HCT116 (cell line): Measurements from ENCODE around the gene FCAMR. TPM values are rescaled to one million over a fixed set of nuclear protein-coding genes. Genes with fewer than 3 reads are reported as not detected.

Source experiments
- ATAC-seq: fragments of 200-7000 bp; cut with Tn5 transposase; 2 replicates; pipeline ENCODE4 v1.9.1; 2020; ENCODE audit warnings: mild to moderate bottlenecking, moderate library complexity
- BruUV-seq: library from RNA; stranded (reverse); fragments of 400-500 nt; replicated peaks from 2 replicates; lab custom pipeline; 2021; lab: Mats Ljungman, UMichigan
- CTCF ChIA-PET: fragments of 300-600 bp; sonication (Branson Sonifier 250); formaldehyde crosslinking; loops from one replicate; lab custom pipeline; 2021; ENCODE audit warnings: antibody characterized with exemption; lab: Charles Lee
- POLR2A ChIA-PET: fragments of 300-600, 350-600 bp; sonication (Branson Sonifier 250); formaldehyde crosslinking; loops from one replicate; lab custom pipeline; 2021; ENCODE audit warnings: antibody characterized with exemption; lab: Charles Lee
- RAD21 ChIA-PET, 2 experiments: fragments of 300-600 bp; sonication (Branson Sonifier 250); formaldehyde crosslinking; loops; one replicate each; lab custom pipeline; 2023; ENCODE audit warnings: low total read pairs in 2 of 2; ENCODE audit not compliant: uncharacterized antibody in 2 of 2, unreplicated experiment in 2 of 2, low non-redundant PET in 1 of 2; lab: Charles Lee
- DNase-seq: peaks from one replicate; pipeline ENCODE4 v3.0.0-alpha.2; 2010; ENCODE audit warnings: low read depth, low spot score
- H2AFZ ChIP-seq: fragments of 200-600 bp; shearing (Covaris generic), sonication (generic); 2 replicates; pipeline ENCODE4 v1.6.1; 2017; ENCODE audit warnings: low read depth, mixed run types, mixed read lengths, antibody characterized with exemption, low read length; ENCODE audit not compliant: poor library complexity, severe bottlenecking
- H3K27ac ChIP-seq: 2 replicates; pipeline ENCODE4 v1.5.1; 2012; ENCODE audit warnings: low read depth, low read length
- H3K27me3 ChIP-seq: fragments of 200-600 bp; sonication (generic); 2 replicates; pipeline ENCODE4 v1.6.1; 2016; ENCODE audit warnings: mixed run types, low read length, mixed read lengths; ENCODE audit not compliant: insufficient read depth
- H3K36me3 ChIP-seq, 2 experiments: fragments of 200-500 bp in 1 of 2; fragments of 200-600 bp in 1 of 2; sonication (Bioruptor generic) in 1 of 2; sonication (generic) in 1 of 2; 2 replicates each; pipeline versions ENCODE4 v1.5.1 to v1.6.1; 2014 to 2016; ENCODE audit warnings: low read length in 2 of 2, inconsistent platforms in 1 of 2, mixed read lengths in 1 of 2, mixed run types in 1 of 2; ENCODE audit not compliant: insufficient read depth in 2 of 2, control insufficient read depth in 1 of 2
- H3K4me1 ChIP-seq, 2 experiments: fragments of 200-600 bp in 1 of 2; sonication (generic) in 1 of 2; 2 replicates each; pipeline versions ENCODE4 v1.5.1 to v1.6.1; 2012 to 2017; ENCODE audit warnings: low read length in 2 of 2, inconsistent platforms in 1 of 2, mild to moderate bottlenecking in 1 of 2, mixed read lengths in 1 of 2, mixed run types in 1 of 2, moderate library complexity in 1 of 2; ENCODE audit not compliant: insufficient read depth in 2 of 2, control insufficient read depth in 1 of 2
- H3K4me2 ChIP-seq: fragments of 200-600 bp; sonication (generic); 2 replicates; pipeline ENCODE4 v1.6.1; 2017; ENCODE audit warnings: mixed run types, low read length, mixed read lengths
- H3K4me3 ChIP-seq, 2 experiments: fragments of 200-600 bp in 1 of 2; sonication (generic) in 1 of 2; replicated peaks in 1 of 2; 2 replicates each; pipeline ENCODE4 v1.5.1; 2011 to 2016; ENCODE audit warnings: low read length in 2 of 2, control low read depth in 1 of 2, low read depth in 1 of 2, mild to moderate bottlenecking in 1 of 2, mixed read lengths in 1 of 2, mixed run types in 1 of 2
- H3K79me2 ChIP-seq: fragments of 200-600 bp; sonication (generic); 2 replicates; pipeline ENCODE4 v1.6.1; 2017; ENCODE audit warnings: mild to moderate bottlenecking, mixed run types, low read length, moderate library complexity, mixed read lengths; ENCODE audit not compliant: insufficient read depth
- H3K9ac ChIP-seq: fragments of 200-600 bp; sonication (generic); 2 replicates; pipeline ENCODE4 v1.6.1; 2016; ENCODE audit warnings: low read length, mixed read lengths
- H3K9me2 ChIP-seq: fragments of 200-600 bp; sonication (generic), shearing (Covaris generic); 2 replicates; pipeline ENCODE4 v1.6.1; 2017; ENCODE audit warnings: mixed run types, mild to moderate bottlenecking, moderate library complexity; ENCODE audit not compliant: insufficient read depth
- H3K9me3 ChIP-seq, 2 experiments: fragments of 200-500 bp in 1 of 2; fragments of 200-600 bp in 1 of 2; sonication (Bioruptor generic) in 1 of 2; sonication (generic) in 1 of 2; 2 replicates each; pipeline ENCODE4 v1.6.1; 2014 to 2017; ENCODE audit warnings: low read length in 2 of 2, mixed read lengths in 2 of 2, inconsistent platforms in 1 of 2, low read depth in 1 of 2, mild to moderate bottlenecking in 1 of 2, mixed run types in 1 of 2, moderate library complexity in 1 of 2; ENCODE audit not compliant: control insufficient read depth in 1 of 2, insufficient read depth in 1 of 2
- H4K20me1 ChIP-seq: fragments of 200-600 bp; sonication (generic), shearing (Covaris generic); 2 replicates; pipeline ENCODE4 v1.6.1; 2017; ENCODE audit warnings: mixed run types, mild to moderate bottlenecking, moderate library complexity; ENCODE audit not compliant: insufficient read depth
- CTCF ChIP-seq, 3 experiments: fragments of 200-600 bp in 1 of 3; sonication (generic) in 1 of 3; IDR thresholded peaks in 2 of 3; conservative IDR thresholded peaks in 1 of 3; 2 replicates each; pipeline ENCODE4 v1.5.1; 2012 to 2017; ENCODE audit warnings: low read depth in 2 of 3, low read length in 2 of 3, antibody characterized with exemption in 1 of 3, borderline replicate concordance in 1 of 3, control low read depth in 1 of 3, mild to moderate bottlenecking in 1 of 3, mixed read lengths in 1 of 3, mixed run types in 1 of 3, moderate library complexity in 1 of 3; ENCODE audit not compliant: insufficient read depth in 1 of 3
- ELF1 ChIP-seq: IDR thresholded peaks from 2 replicates; pipeline ENCODE4 v1.6.1; 2012; ENCODE audit warnings: low read depth, borderline replicate concordance
- EZH2phosphoT487 ChIP-seq: fragments of 200-600 bp; IDR thresholded peaks from 2 replicates; pipeline ENCODE4 v1.6.1; 2018; ENCODE audit warnings: antibody characterized with exemption, borderline replicate concordance
- POLR2A ChIP-seq: IDR thresholded peaks from 2 replicates; pipeline ENCODE4 v1.7.0; 2011; ENCODE audit warnings: borderline replicate concordance; ENCODE audit not compliant: insufficient read depth, insufficient read length; ENCODE audit errors: extremely low read depth
- POLR2AphosphoS5 ChIP-seq: IDR thresholded peaks from 2 replicates; pipeline ENCODE4 v1.6.1; 2011; ENCODE audit warnings: mild to moderate bottlenecking, low read depth, low read length, moderate library complexity
- SIN3A ChIP-seq: IDR thresholded peaks from 2 replicates; pipeline ENCODE4 v1.6.1; 2012; ENCODE audit warnings: low read depth
- SRF ChIP-seq: IDR thresholded peaks from 2 replicates; pipeline ENCODE4 v1.6.1; 2012; ENCODE audit warnings: low read depth
- YY1 ChIP-seq: IDR thresholded peaks from 2 replicates; pipeline ENCODE4 v1.6.1; 2011; ENCODE audit warnings: low read length, low read depth, moderate library complexity, mild to moderate bottlenecking; ENCODE audit not compliant: insufficient replicate concordance; ENCODE audit errors: extremely low read depth
- ZNF274 ChIP-seq: fragments of 200-500 bp; sonication (Bioruptor generic); IDR thresholded peaks from 2 replicates; pipeline ENCODE4 v1.6.1; 2014; ENCODE audit warnings: mild to moderate bottlenecking, low read depth, low read length, inconsistent platforms
- intact Hi-C: fragments of 100-400 bp; cut with micrococcal nuclease; formaldehyde crosslinking; loops from 2 replicates; pipeline ENCODE4 v1.10.0; 2022
- total RNA-seq: library from RNA; stranded (reverse); gene quantifications from one replicate; pipeline ENCODE4 v1.2.1, GENCODE V29; 2021; ENCODE audit not compliant: unreplicated experiment
- TF ChIP-seq, protein P1 (sequence below): IDR thresholded peaks from 2 replicates; pipeline ENCODE4 v1.6.1; 2011; ENCODE audit warnings: mild to moderate bottlenecking, low read length, moderate library complexity; ENCODE audit not compliant: insufficient replicate concordance; ENCODE audit errors: extremely low read depth
- TF ChIP-seq, protein P2 (sequence below): IDR thresholded peaks from 2 replicates; pipeline ENCODE4 v1.6.1; 2012; ENCODE audit warnings: low read depth

Gene FCAMR
- total RNA-seq, 1 experiment from 2014 or later: not detected

DNA sequence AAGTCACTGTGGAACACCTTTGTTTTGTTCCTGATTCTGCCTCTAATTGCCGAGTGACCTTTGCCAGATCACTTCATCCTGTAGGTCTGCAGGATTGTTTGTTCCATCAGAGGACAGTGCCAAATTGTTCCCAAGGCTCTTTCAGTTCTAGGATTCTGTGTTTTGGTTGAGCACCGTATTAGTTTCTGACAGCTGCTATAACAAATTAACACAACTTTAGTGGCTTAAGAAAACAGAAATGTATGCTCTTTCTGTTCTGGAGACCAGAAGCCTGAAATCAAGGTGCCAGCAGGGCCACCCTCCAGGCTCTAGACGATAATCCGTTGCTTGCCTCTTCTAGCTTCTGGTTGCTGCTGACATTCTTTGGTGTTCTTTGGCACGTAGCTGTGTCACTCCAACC is 20.6 kb downstream of the FCAMR start:
- ATAC-seq: no peak
- no peaks in the 10 kb centered on the region for H4K20me1 ChIP-seq
- intact Hi-C loops: no loop called here

More for the DNA sequence above, 20.6 kb downstream of the FCAMR start:
- Histone ChIP-seq H3K36me3 (no peaks in the 10 kb centered on the region), H3K9me3 (no peaks in the 10 kb centered on the region), H3K4me2 (no peak overlapping the region), H3K9ac (no peak overlapping the region), H2AFZ (no peak overlapping the region), H3K79me2 (no peaks in the 10 kb centered on the region), H3K27ac (no peak overlapping the region), H3K27me3 (peaks cover 5% of the 10 kb centered on the region; the same call in 1 of the 2 replicates), H3K9me2 (no peaks in the 10 kb centered on the region), H3K4me1 (no peaks in the 10 kb centered on the region), H3K4me3 (no peak overlapping the region)
- POLR2A ChIA-PET: no interaction called here
- TF ChIP-seq, protein P1, sequence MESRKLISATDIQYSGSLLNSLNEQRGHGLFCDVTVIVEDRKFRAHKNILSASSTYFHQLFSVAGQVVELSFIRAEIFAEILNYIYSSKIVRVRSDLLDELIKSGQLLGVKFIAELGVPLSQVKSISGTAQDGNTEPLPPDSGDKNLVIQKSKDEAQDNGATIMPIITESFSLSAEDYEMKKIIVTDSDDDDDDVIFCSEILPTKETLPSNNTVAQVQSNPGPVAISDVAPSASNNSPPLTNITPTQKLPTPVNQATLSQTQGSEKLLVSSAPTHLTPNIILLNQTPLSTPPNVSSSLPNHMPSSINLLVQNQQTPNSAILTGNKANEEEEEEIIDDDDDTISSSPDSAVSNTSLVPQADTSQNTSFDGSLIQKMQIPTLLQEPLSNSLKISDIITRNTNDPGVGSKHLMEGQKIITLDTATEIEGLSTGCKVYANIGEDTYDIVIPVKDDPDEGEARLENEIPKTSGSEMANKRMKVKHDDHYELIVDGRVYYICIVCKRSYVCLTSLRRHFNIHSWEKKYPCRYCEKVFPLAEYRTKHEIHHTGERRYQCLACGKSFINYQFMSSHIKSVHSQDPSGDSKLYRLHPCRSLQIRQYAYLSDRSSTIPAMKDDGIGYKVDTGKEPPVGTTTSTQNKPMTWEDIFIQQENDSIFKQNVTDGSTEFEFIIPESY: no peak
- TF ChIP-seq SIN3A (no peak), CTCF (IDR thresholded peaks at IDR 0.05 in 2 of 3, conservative IDR thresholded peaks at IDR 0.05 in 1 of 3; ENCODE audit: borderline replicate concordance in 1 of 3, insufficient read depth in 1 of 3, low read depth in 2 of 3, low read length in 2 of 3) (no peak), YY1 (no peak), ELF1 (no peak), POLR2AphosphoS5 (no peak), EZH2phosphoT487 (no peak), SRF (no peak), ZNF274 (no peak), POLR2A (no peak)
- TF ChIP-seq, protein P2, sequence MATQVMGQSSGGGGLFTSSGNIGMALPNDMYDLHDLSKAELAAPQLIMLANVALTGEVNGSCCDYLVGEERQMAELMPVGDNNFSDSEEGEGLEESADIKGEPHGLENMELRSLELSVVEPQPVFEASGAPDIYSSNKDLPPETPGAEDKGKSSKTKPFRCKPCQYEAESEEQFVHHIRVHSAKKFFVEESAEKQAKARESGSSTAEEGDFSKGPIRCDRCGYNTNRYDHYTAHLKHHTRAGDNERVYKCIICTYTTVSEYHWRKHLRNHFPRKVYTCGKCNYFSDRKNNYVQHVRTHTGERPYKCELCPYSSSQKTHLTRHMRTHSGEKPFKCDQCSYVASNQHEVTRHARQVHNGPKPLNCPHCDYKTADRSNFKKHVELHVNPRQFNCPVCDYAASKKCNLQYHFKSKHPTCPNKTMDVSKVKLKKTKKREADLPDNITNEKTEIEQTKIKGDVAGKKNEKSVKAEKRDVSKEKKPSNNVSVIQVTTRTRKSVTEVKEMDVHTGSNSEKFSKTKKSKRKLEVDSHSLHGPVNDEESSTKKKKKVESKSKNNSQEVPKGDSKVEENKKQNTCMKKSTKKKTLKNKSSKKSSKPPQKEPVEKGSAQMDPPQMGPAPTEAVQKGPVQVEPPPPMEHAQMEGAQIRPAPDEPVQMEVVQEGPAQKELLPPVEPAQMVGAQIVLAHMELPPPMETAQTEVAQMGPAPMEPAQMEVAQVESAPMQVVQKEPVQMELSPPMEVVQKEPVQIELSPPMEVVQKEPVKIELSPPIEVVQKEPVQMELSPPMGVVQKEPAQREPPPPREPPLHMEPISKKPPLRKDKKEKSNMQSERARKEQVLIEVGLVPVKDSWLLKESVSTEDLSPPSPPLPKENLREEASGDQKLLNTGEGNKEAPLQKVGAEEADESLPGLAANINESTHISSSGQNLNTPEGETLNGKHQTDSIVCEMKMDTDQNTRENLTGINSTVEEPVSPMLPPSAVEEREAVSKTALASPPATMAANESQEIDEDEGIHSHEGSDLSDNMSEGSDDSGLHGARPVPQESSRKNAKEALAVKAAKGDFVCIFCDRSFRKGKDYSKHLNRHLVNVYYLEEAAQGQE: no peak
- CTCF ChIA-PET: no interaction called here
- RAD21 ChIA-PET: no interaction called here
- BruUV-seq: no TSS peak
- no peak for DNase-seq
